ENCODE results near the gene TRAM2.

The TRAM2 gene

DNA sequence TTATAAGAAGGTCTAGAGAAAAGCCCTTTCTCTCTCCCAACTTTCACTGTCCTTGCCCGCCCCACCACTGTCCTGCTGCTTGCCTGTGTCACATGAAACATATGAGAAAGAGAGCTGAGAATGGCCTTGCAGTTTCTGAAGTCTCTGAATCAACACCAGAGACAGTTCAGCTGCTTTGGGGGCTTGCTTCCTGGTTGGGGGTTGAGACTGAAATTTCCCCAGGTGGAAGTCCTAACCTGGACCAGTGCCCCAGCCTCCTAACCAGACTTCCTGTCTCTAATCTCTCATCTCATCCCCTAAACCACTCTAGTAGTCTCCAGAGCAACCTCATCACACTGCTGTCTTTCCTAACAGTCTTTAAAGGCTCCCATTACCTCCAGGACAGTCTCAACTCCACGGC, 10.7 kb downstream of the TRAM2 start:
- Mint-ChIP-seq H3K4me1 (peaks cover 50% of the 10 kb centered on the region), H3K27me3 (no peaks in the 10 kb centered on the region), H3K36me3 (peaks cover 15% of the 10 kb centered on the region), H3K9me3 (no peaks in the 10 kb centered on the region), H3K27ac (no peak overlapping the region), H3K4me3 (no peak overlapping the region)
- ATAC-seq (ENCODE audit: low read depth) (no peak), DNase-seq (ENCODE audit: low spot score in 2 of 2) (no peak)

DNA sequence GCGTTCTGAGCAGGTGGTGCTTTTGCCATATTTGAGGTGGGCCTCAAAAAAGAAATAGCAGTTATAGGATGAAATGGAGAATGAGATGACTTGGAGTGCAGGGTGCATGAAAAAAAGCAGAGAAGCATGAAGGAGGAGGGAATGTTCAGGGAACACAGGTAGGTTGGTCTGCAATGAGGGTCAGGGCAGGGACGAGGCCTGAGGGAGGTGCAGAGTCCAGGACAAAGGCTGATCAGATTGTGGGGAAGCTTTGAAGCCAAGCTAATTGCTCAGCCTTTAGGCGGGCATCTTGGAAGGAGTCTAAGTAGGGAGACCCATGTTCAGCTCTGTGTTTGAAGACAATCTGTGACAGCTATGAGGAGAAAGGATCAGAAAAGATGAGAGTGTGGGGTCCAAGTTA, 12.0 kb downstream of the TRAM2 start:
- H3K27me3 Mint-ChIP-seq = no peaks in the 10 kb centered on the region
- peaks cover 48% of the 10 kb centered on the region for H3K4me1 Mint-ChIP-seq
- no peaks in the 10 kb centered on the region for H3K9me3 Mint-ChIP-seq
- peaks cover 18% of the 10 kb centered on the region for H3K36me3 Mint-ChIP-seq
- DNase-seq (ENCODE audit: low spot score in 2 of 2) = no peak
- no peak for ATAC-seq (ENCODE audit: low read depth)
- H3K27ac Mint-ChIP-seq = no peak overlapping the region
- no peak overlapping the region for H3K4me3 Mint-ChIP-seq

DNA sequence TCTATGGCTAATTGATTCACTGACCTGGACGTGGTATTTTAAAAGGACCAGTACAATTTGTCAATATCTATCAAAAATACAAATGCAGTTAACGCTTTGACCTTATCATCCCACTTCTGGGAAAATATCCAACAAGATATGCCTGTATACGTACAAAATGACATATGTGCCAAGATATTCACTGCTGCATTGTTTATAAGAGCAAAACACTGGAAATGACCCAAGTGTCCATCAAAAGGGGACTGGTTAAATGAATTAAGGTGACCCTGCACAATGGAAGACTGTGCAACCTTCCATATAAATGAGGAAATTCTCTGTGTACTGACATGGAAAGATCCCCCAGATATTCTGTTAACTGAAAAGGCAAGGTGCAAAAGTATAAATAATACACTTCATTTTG, 13.9 kb downstream of the TRAM2 start:
- peaks cover 20% of the 10 kb centered on the region for H3K36me3 Mint-ChIP-seq
- no peak overlapping the region for H3K4me3 Mint-ChIP-seq
- H3K9me3 Mint-ChIP-seq = no peaks in the 10 kb centered on the region
- DNase-seq (ENCODE audit: low spot score in 2 of 2) (no peak), ATAC-seq (ENCODE audit: low read depth) (no peak)
- H3K4me1 Mint-ChIP-seq = peaks cover 49% of the 10 kb centered on the region
- H3K27ac Mint-ChIP-seq = peak overlapping the region; percentile 10
- no peaks in the 10 kb centered on the region for H3K27me3 Mint-ChIP-seq

DNA sequence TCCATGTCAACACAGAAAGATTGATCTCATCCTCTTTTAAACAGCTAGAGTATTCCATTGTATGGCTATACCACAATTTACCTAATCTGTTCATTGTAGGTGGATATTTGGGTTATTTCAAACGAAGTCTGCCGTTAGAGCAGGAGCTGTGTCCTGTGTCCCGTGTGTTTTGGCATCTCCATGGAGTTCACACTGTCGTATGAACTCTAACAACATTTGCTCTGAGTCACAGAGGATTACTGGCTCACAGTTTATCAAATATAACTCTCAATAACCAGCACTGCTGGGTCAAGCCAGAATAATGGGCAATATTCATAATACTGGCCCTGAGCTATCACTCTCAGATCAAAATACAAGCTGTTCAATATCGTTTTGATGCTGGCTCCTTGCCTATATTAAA, 16.4 kb downstream of the TRAM2 start:
- H3K27ac Mint-ChIP-seq = peak overlapping the region; percentile 26
- peaks cover 35% of the 10 kb centered on the region for H3K4me1 Mint-ChIP-seq
- peaks cover 20% of the 10 kb centered on the region for H3K36me3 Mint-ChIP-seq
- no peaks in the 10 kb centered on the region for H3K27me3 Mint-ChIP-seq
- ATAC-seq (ENCODE audit: low read depth) (no peak), DNase-seq (ENCODE audit: low spot score in 2 of 2) (no peak)
- no peak overlapping the region for H3K4me3 Mint-ChIP-seq
- no peaks in the 10 kb centered on the region for H3K9me3 Mint-ChIP-seq

DNA sequence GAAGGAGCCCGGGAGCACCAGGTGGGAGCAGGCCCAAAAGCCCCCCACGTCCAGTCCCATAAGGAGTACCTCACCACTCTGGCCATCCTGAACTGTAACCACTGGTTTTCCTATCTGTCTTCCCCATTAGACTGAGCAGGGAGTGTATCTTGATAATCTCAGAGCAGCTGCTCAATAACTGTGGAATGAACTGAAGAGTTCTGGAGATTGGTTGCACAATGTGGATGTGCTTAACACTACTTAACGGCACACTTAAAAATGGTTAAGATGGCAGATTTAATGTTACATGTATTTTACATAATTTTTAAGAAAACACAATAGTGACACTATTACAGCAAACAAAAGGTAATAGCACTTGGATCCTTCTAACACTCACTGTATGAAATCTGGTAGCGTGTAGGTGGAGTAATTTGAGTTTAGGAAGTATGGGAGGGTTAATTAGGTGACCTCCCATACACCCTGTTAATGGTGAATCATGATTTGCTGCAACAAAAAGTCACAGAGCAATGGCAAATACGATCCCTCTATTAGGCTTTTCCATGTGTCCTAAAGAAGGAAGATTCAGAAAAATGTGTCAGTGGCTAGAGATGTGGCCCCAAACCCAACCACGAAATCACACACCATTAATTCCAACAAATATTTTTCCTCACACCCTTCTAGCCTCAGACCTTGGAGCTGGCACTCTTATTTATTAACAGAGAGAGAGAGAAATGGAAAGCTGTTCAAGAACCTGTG, 18.4 kb downstream of the TRAM2 start:
- DNase-seq (ENCODE audit: low spot score in 2 of 2) (no peak), ATAC-seq (ENCODE audit: low read depth) (no peak)
- peaks cover 29% of the 10 kb centered on the region for H3K4me1 Mint-ChIP-seq
- no peaks in the 10 kb centered on the region for H3K27me3 Mint-ChIP-seq
- H3K4me3 Mint-ChIP-seq = no peak overlapping the region
- peak overlapping the region; percentile 11 for H3K27ac Mint-ChIP-seq
- no peaks in the 10 kb centered on the region for H3K9me3 Mint-ChIP-seq
- peaks cover 13% of the 10 kb centered on the region for H3K36me3 Mint-ChIP-seq

DNA sequence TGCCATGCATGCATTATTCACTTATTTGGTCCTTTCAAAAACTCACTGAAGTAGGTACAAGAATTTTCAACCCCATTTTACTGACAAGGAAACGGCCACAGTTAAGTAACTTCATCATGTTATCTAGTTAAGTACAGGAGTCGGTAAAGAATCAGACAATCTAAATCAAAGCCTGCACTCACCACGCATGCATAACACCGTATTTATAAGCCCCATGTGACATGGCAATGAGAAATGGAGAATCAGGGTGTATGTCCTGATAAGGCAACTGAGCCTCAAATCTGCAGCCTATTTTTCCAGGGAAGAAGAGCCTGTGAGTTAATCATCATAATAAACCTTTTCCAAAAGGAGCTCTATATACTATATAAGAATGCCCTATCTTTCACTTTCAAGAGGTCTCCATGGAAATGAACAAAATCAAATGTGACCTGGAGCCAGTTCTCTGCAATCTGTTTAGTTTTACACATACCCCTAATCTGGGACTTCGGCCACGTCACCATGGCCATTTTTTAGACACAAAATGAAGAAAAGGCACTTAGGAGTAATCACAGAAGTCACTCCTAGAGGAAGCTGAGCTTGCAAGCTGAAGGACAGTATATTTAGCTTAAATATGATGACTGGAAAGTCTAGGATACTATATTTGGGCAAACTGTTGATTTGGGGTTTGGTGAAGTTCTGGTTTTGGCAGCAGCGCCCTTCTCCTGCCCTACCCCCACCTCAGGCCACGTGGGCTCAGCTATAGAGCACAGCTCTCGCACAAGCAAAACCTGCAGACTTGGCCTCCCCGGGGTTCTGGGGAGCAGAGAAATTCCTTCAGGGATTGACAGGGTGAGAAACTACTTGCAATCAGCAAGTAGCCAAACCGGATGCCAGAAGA, 19.2 kb downstream of the TRAM2 start:
- Mint-ChIP-seq H3K27me3 (no peaks in the 10 kb centered on the region), H3K4me1 (peaks cover 31% of the 10 kb centered on the region), H3K27ac (no peak overlapping the region), H3K9me3 (no peaks in the 10 kb centered on the region), H3K4me3 (no peak overlapping the region), H3K36me3 (peaks cover 13% of the 10 kb centered on the region)
- DNase-seq (ENCODE audit: low spot score in 2 of 2) = no peak
- no peak for ATAC-seq (ENCODE audit: low read depth)

DNA sequence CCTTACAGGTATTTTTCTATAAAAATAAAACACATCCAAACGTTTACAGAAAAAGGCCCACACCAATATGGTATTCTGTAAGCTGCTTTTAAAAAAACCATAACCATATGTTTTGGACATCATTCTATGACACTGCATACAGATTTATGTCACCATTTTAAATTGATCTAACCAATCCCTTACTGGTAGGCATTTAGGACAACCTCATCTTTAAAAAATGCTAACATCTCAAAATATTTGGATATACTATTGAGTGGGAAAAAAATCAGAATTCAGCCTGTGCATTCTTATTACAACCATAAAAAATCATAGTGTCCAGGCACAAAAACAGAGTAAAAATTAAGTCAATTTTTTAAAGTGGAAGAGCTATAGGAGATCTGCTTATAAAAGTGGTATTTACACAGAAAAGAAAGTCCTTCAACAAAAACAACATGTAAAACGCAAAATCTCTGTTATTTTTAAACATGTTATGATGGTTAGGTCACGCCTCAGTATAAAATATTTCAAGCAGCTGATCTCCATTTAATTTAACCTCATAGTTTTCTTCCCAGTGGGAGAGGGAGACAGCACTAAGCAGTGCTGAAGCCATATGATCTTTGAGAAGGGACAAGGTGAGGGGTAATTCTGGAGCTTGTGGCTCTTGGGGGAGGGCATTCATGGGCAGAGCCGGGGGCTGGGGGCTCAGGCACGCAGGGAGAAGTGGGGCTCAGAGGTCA, 21.2 kb downstream of the TRAM2 start:
- DNase-seq (ENCODE audit: low spot score in 2 of 2) (no peak), ATAC-seq (ENCODE audit: low read depth) (no peak)
- H3K27ac Mint-ChIP-seq = peak overlapping the region; percentile 31
- no peaks in the 10 kb centered on the region for H3K9me3 Mint-ChIP-seq
- H3K27me3 Mint-ChIP-seq = no peaks in the 10 kb centered on the region
- peaks cover 35% of the 10 kb centered on the region for H3K4me1 Mint-ChIP-seq
- peaks cover 8% of the 10 kb centered on the region for H3K36me3 Mint-ChIP-seq
- H3K4me3 Mint-ChIP-seq = no peak overlapping the region

DNA sequence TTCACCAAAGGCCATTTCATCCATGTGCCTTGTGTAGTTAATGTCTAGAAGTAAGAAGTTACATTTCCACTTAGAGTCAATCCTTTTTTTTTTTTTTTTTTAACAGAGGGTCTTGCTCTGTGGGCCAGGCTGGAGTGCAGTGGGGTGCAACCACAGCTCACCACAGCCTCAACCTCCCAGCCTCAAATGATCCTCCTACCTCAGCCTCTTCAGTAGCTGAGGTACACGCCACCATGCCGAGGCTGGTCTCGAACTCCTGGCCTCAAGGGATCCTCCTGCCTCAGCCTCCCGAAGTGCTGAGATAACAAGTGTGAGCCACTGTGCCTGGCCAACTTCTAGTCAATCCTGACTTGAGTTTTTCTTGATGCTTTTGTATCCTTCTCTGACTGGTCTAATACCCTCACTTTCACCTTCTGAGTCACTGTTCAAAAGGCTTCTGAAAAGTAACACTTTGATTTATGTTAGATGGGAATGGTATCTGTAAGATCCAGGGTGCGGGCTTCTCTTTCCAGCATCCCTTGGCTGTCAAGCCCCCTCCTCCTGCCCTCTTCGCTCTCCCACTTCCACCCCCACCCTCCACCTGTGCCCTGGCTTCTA, 22.1 kb downstream of the TRAM2 start:
- Mint-ChIP-seq H3K9me3 (no peaks in the 10 kb centered on the region), H3K27ac (no peak overlapping the region), H3K4me1 (peaks cover 39% of the 10 kb centered on the region), H3K4me3 (no peak overlapping the region), H3K36me3 (peaks cover 11% of the 10 kb centered on the region), H3K27me3 (no peaks in the 10 kb centered on the region)
- no peak for ATAC-seq (ENCODE audit: low read depth)
- no peak for DNase-seq (ENCODE audit: low spot score in 2 of 2)

DNA sequence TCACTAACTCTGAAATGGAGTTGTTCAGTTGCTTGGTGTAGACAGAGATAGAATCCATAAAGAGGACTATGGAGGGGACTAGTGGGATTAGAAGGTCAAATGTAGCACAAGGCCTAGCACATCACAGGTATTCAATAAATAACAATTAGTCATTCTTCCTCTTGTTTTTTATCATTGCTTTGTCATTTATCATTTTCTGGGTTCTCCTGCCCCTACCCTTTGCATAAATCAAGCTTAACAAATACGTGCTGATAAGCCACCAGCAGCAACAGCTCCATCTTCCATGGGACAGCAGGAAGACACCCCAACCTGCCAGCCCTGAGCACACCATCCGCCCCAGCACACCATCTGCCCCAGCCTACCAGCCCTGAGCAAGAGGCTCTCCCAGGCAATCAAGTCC, 23.1 kb downstream of the TRAM2 start:
- peaks cover 11% of the 10 kb centered on the region for H3K36me3 Mint-ChIP-seq
- H3K4me3 Mint-ChIP-seq = no peak overlapping the region
- peaks cover 38% of the 10 kb centered on the region for H3K4me1 Mint-ChIP-seq
- DNase-seq (ENCODE audit: low spot score in 2 of 2) (no peak), ATAC-seq (ENCODE audit: low read depth) (no peak)
- H3K9me3 Mint-ChIP-seq = no peaks in the 10 kb centered on the region
- H3K27ac Mint-ChIP-seq = peak overlapping the region; percentile 64
- H3K27me3 Mint-ChIP-seq = no peaks in the 10 kb centered on the region

DNA sequence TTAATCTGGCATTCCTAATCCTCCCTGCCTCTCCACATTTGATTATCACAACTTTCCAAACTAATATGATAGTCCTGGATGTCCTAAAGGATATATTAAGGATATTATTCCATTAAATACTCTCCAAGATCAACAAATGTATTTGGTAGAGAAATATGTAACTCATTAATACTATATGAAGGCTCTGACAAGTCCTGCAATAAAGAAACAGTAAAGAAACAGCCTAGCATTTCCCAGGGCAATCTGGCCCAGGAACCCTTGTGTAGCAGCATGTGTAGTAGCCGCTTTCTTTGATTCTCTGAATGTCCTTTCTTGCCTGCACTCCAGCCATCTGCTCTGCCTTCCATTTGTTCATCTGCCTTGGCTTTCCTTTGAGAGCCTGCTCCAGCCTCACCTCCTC, 23.7 kb downstream of the TRAM2 start:
- DNase-seq (ENCODE audit: low spot score in 2 of 2) (no peak), ATAC-seq (ENCODE audit: low read depth) (no peak)
- H3K4me3 Mint-ChIP-seq = no peak overlapping the region
- peak overlapping the region; percentile 64 for H3K27ac Mint-ChIP-seq
- H3K27me3 Mint-ChIP-seq = no peaks in the 10 kb centered on the region
- H3K4me1 Mint-ChIP-seq = peaks cover 38% of the 10 kb centered on the region
- H3K9me3 Mint-ChIP-seq = no peaks in the 10 kb centered on the region
- peaks cover 10% of the 10 kb centered on the region for H3K36me3 Mint-ChIP-seq

DNA sequence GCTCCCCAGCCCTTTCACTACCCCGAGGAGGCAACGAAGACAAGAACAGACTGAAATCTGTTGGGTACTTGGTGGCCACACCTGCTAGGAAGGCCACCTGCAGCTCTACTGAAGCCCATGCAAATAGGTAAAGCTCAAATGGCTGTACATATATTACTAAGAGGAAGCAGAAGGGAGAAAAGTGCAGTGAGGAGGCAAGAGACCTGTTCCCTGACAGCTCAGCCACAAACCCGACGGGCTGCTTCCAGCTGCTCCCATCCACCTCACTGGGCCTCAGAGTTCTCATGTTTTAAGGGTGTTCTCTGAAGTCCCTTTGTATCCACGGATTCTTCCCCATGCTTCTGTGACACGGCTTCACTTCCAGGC, 24.6 kb downstream of the TRAM2 start:
- H3K27ac Mint-ChIP-seq = peak overlapping the region; percentile 9
- peak overlapping the region; percentile 44 for H3K4me3 Mint-ChIP-seq
- peak; percentile 97 for ATAC-seq (ENCODE audit: low read depth)
- H3K9me3 Mint-ChIP-seq = no peaks in the 10 kb centered on the region
- H3K36me3 Mint-ChIP-seq = peaks cover 12% of the 10 kb centered on the region
- DNase-seq (ENCODE audit: low spot score in 2 of 2) = no peak
- no peaks in the 10 kb centered on the region for H3K27me3 Mint-ChIP-seq
- H3K4me1 Mint-ChIP-seq = peaks cover 39% of the 10 kb centered on the region

DNA sequence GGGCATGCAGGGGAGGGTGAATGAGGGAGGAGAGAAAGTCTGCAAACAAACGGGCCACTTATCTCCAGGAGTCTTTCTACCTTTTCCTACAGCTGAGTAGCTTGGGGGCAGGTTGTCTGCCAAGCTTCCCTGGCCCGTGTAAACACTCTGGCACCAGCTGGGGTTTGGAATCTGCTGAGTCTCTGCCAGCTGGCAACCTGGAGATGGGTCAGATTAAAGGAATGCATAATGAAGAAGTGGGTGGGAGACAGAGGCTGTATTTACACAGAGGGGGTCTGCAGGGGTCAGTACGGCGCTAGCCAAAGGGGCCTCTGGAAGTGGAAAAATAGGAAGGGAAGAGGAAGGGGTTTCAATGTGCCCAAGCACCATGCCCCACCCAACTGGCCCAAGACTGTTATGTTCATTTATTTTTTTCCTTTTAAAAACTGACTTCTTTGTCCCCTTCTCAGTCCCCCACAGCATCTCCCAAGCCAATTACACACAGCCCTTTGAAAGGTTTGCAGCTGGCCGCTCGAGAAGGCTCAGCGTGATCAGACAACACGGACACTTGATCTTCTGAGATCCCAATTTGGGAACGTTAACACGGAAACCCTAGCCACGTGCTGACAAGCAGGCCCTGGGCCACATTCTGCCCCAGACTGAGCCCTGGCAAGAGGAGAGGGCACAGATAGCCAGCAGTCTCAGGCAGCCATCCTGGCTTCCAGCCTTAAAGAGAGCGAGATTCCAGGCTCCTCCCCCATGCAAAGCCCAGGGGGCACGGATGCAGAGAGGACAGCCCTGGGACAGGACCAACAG, 25.2 kb downstream of the TRAM2 start:
- Mint-ChIP-seq H3K27ac (peak overlapping the region; percentile 9), H3K9me3 (no peaks in the 10 kb centered on the region)

DNA sequence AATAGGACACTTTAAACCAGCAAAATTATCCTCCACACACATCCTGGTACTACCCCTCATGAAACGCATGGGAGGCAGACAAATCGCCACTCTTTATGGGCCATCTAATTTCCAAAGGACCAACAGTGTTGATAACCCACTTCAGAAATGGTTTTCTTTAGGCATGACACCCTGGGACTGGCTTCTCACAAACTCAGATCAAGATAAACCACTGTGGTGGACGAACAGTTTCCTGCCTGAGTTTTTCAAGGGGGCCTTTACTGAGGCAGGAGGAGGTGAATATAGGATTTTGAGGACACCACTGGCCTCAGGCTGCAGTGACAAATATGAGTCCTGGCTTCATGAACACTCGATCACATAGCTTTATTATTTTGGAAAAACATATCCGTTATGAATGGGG, 26.0 kb downstream of the TRAM2 start:
- Mint-ChIP-seq H3K4me1 (peaks cover 53% of the 10 kb centered on the region), H3K9me3 (no peaks in the 10 kb centered on the region), H3K4me3 (no peak overlapping the region), H3K27me3 (no peaks in the 10 kb centered on the region), H3K36me3 (peaks cover 20% of the 10 kb centered on the region), H3K27ac (no peak overlapping the region)
- DNase-seq (ENCODE audit: low spot score in 2 of 2) (no peak), ATAC-seq (ENCODE audit: low read depth) (no peak)

More for the DNA sequence above, 25.2 kb downstream of the TRAM2 start:
- peaks cover 45% of the 10 kb centered on the region for H3K4me1 Mint-ChIP-seq
- no peaks in the 10 kb centered on the region for H3K27me3 Mint-ChIP-seq
- ATAC-seq (ENCODE audit: low read depth) (no peak), DNase-seq (ENCODE audit: low spot score in 2 of 2) (no peak)
- peaks cover 15% of the 10 kb centered on the region for H3K36me3 Mint-ChIP-seq
- peak overlapping the region; percentile 44 for H3K4me3 Mint-ChIP-seq
